ENCODE measurements around the gene NKRF. TPM values are rescaled to one million over a fixed set of nuclear protein-coding genes. Genes with fewer than 3 reads are reported as not detected.

The NKRF gene
- total RNA-seq, 1 experiment from 2014 or later: 22.1 TPM

DNA sequence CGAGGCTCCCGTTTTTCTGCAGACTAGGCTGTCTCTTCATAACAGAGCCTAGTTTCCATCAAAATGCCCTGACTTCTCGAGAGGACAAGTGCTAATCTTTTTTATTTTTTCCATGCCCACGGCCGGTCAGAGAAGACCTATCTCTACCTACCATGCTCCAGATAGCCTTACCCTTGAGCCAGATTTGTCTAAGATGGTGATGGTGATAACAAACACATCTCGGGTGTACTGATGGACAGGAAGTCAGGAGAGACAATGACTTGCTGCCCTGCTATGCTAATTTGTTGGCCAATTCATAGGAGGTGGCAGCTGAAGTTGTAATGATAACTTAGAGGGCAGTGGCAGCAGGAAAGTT lies 42.2 kb upstream of the NKRF start:
- DNase-seq (ENCODE audit: low spot score): no peak
- ChIA-PET CTCF (no interaction called here), POLR2A (ENCODE audit: low non-redundant PET) (no interaction called here)
- H3K4me3 ChIP-seq (ENCODE audit: low read depth, low read length, poor library complexity, severe bottlenecking): no peak overlapping the region
- H3K27ac ChIP-seq (ENCODE audit: low read depth, low read length, poor library complexity, severe bottlenecking): no peak overlapping the region
- no peaks in the 10 kb centered on the region for H3K9me3 ChIP-seq (ENCODE audit: low read depth, low read length, poor library complexity, severe bottlenecking)
- no peak for TF ChIP-seq EZH2 (IDR thresholded peaks at IDR 0.05; ENCODE audit: borderline replicate concordance, low read depth, low read length, poor library complexity, severe bottlenecking)
- TF ChIP-seq, protein P1, sequence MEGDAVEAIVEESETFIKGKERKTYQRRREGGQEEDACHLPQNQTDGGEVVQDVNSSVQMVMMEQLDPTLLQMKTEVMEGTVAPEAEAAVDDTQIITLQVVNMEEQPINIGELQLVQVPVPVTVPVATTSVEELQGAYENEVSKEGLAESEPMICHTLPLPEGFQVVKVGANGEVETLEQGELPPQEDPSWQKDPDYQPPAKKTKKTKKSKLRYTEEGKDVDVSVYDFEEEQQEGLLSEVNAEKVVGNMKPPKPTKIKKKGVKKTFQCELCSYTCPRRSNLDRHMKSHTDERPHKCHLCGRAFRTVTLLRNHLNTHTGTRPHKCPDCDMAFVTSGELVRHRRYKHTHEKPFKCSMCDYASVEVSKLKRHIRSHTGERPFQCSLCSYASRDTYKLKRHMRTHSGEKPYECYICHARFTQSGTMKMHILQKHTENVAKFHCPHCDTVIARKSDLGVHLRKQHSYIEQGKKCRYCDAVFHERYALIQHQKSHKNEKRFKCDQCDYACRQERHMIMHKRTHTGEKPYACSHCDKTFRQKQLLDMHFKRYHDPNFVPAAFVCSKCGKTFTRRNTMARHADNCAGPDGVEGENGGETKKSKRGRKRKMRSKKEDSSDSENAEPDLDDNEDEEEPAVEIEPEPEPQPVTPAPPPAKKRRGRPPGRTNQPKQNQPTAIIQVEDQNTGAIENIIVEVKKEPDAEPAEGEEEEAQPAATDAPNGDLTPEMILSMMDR (conservative IDR thresholded peaks at IDR 0.05; ENCODE audit: low read depth, low read length): no peak
- no peaks in the 10 kb centered on the region for H3K36me3 ChIP-seq (ENCODE audit: insufficient read depth, low read length, poor library complexity, severe bottlenecking)
- intact Hi-C loops (cut with micrococcal nuclease; ENCODE audit: unreplicated experiment): no loop called here
- H3K4me1 ChIP-seq (ENCODE audit: insufficient read depth, low read length, poor library complexity, severe bottlenecking): no peaks in the 10 kb centered on the region
- BruUV-seq (replicated peaks): no TSS peak
- H3K27me3 ChIP-seq (replicated peaks; ENCODE audit: insufficient read depth, low read depth, low read length, poor library complexity): no peaks in the 10 kb centered on the region

- ChIA-PET POLR2A (ENCODE audit: low non-redundant PET) (no interaction called here), CTCF (no interaction called here)
- no peaks in the 10 kb centered on the region for H3K9me3 ChIP-seq (ENCODE audit: low read depth, low read length, poor library complexity, severe bottlenecking)
- H3K36me3 ChIP-seq (ENCODE audit: insufficient read depth, low read length, poor library complexity, severe bottlenecking): no peaks in the 10 kb centered on the region
- H3K27ac ChIP-seq (ENCODE audit: low read depth, low read length, poor library complexity, severe bottlenecking): no peak overlapping the region
- no peak for DNase-seq (ENCODE audit: low spot score)
- no peaks in the 10 kb centered on the region for H3K27me3 ChIP-seq (replicated peaks; ENCODE audit: insufficient read depth, low read depth, low read length, poor library complexity)
- H3K4me1 ChIP-seq (ENCODE audit: insufficient read depth, low read length, poor library complexity, severe bottlenecking): no peaks in the 10 kb centered on the region
- no peak overlapping the region for H3K4me3 ChIP-seq (ENCODE audit: low read depth, low read length, poor library complexity, severe bottlenecking)
- no peak for TF ChIP-seq EZH2 (IDR thresholded peaks at IDR 0.05; ENCODE audit: borderline replicate concordance, low read depth, low read length, poor library complexity, severe bottlenecking)
- BruUV-seq (replicated peaks): no TSS peak
- intact Hi-C loops (cut with micrococcal nuclease; ENCODE audit: unreplicated experiment): no loop called here
These were observed 41.6 kb upstream of the NKRF start for GRCh38 chrX:119647552-119648420.

GRCh38 chrX:119647089-119647488 lies 40.9 kb upstream of the NKRF start:
- TF ChIP-seq, protein P1 (conservative IDR thresholded peaks at IDR 0.05; ENCODE audit: low read depth, low read length): no peak
- TF ChIP-seq EZH2 (IDR thresholded peaks at IDR 0.05; ENCODE audit: borderline replicate concordance, low read depth, low read length, poor library complexity, severe bottlenecking): no peak
- no TSS peak for BruUV-seq (replicated peaks)
- no peaks in the 10 kb centered on the region for H3K4me1 ChIP-seq (ENCODE audit: insufficient read depth, low read length, poor library complexity, severe bottlenecking)
- POLR2A ChIA-PET (ENCODE audit: low non-redundant PET): no interaction called here
- CTCF ChIA-PET: no interaction called here
- intact Hi-C loops (cut with micrococcal nuclease; ENCODE audit: unreplicated experiment): no loop called here
- no peaks in the 10 kb centered on the region for H3K9me3 ChIP-seq (ENCODE audit: low read depth, low read length, poor library complexity, severe bottlenecking)
- no peak overlapping the region for H3K4me3 ChIP-seq (ENCODE audit: low read depth, low read length, poor library complexity, severe bottlenecking)
- H3K36me3 ChIP-seq (ENCODE audit: insufficient read depth, low read length, poor library complexity, severe bottlenecking): no peaks in the 10 kb centered on the region
- no peaks in the 10 kb centered on the region for H3K27me3 ChIP-seq (replicated peaks; ENCODE audit: insufficient read depth, low read depth, low read length, poor library complexity)
- H3K27ac ChIP-seq (ENCODE audit: low read depth, low read length, poor library complexity, severe bottlenecking): no peak overlapping the region
- peak; percentile 12 for DNase-seq (ENCODE audit: low spot score)

DNA sequence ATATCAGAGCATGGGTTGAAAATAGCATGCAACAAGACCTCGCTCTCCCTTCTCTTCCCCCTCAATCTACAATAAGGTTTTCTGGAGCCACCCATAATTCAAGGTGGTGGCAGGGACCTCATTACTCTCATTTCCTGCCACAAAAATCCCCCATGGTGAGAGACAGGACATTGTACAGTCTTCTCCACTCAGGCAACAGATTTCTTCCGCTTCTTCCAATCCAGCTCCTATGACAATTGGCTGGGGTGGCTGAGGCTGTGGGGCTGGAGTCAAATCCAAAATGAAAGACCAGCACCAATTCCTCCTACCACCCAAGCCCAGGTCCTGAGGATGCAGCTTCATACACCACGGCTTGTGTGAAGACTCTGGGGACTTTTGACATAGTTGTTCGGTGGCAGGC lies 40.3 kb upstream of the NKRF start:
- ChIA-PET POLR2A (ENCODE audit: low non-redundant PET) (no interaction called here), CTCF (no interaction called here)
- Histone ChIP-seq H3K4me3 (ENCODE audit: low read depth, low read length, poor library complexity, severe bottlenecking) (no peak overlapping the region), H3K9me3 (ENCODE audit: low read depth, low read length, poor library complexity, severe bottlenecking) (no peaks in the 10 kb centered on the region), H3K27me3 (replicated peaks; ENCODE audit: insufficient read depth, low read depth, low read length, poor library complexity) (no peaks in the 10 kb centered on the region), H3K27ac (ENCODE audit: low read depth, low read length, poor library complexity, severe bottlenecking) (no peak overlapping the region), H3K4me1 (ENCODE audit: insufficient read depth, low read length, poor library complexity, severe bottlenecking) (no peaks in the 10 kb centered on the region), H3K36me3 (ENCODE audit: insufficient read depth, low read length, poor library complexity, severe bottlenecking) (no peaks in the 10 kb centered on the region)
- peak; percentile 6 for DNase-seq (ENCODE audit: low spot score)
- BruUV-seq (replicated peaks): no TSS peak
- intact Hi-C loops (cut with micrococcal nuclease; ENCODE audit: unreplicated experiment): no loop called here
- no peak for TF ChIP-seq EZH2 (IDR thresholded peaks at IDR 0.05; ENCODE audit: borderline replicate concordance, low read depth, low read length, poor library complexity, severe bottlenecking)
